Ramos (cell line): ENCODE results near the gene KCND1.
"Not testable (repeated sequence)": the region's sequence is repeated elsewhere in the genome, so short reads cannot be mapped to it uniquely, and the experiment has no call there.

Source experiments
- in situ Hi-C: fragments of 300-500 bp; cut with MboI; formaldehyde crosslinking; loops from one replicate; pipeline ENCODE4 v1.14.3; 2022; ENCODE audit warnings: low sequenced_read_pairs; ENCODE audit not compliant: unreplicated experiment

KCND1 gene

DNA sequence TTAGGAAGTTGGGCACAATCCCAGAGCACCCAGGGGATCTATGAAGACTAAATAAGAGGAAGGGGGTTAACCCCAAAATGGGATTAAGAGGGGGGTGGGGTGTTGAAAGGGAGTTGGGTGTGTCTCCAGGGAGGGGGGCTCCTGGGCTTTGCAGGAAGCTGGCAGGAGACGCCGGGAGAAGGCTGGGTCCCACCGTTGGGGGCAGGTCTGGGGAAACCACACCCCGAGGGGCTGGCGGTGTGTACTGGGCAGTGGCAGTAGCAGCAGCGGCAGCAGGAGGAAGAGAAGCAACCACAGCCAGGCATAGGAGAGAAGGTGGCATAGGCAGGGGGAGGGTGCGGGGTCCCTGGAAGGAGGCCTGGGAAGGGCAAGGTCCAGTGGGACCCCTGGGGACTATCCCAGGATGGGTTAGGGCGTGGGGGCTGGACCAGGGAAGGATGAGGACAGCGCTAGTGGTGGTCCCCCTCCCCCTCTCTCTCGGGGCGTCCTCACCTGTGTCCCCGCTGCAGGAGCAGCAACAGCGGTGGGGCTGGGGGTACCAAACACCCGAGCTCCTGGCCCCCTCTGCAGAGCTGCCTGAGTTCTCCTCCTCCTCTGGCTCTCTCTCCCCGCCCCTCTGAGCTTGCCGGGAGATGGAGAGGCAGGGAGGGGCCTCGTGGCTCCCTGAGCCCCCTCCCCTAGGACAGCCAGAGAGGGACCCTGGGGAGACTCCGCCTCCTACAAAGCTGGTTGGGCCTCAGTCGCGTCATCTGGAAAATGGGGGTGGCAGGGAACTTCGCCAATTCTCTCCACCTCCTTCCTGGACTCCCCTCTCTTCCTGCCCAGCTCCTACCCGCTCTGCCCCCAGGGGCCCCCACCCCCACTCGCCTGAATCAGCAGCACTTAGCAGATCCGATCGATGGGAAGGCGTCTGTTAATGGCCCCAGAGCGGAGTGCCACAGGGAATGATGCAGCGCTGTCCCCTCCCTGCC is at the start of gene KCND1:
Gene KCND1, minus strand, starts transcription at position 596 of the 971 bp plus-strand sequence. CDS start 1,573 bp downstream, outside the sequence.
- in situ Hi-C loops = no loop called here

DNA sequence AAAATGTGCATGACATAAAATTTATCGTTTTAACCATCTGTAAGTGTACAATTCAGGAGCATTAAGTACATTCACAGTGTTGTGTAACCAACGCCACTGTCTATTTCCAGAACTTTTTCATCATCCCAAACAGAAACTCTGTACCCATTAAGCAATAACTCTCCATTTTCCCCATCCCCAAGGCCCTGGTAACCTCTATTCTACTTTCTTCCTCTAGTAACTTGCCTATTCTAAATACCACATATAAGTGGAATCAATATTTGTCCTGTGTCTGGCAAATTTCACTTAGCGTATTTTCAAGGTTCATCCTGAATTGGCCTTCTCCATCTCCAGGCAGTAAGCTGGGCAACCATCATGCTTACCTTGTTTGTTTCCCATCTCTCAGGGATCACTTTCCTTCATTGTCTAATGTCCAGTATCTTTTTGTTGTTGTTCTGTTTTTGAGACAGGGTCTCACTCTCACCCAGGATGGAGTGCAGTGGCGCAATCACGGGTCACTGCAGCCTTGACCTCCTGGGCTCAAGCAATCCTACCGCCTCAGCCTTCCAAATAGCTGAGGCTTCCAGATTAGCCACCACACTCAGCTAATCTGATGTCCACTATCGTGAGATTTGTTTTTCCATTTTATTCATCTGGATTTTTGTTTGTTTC is 48.1 kb upstream of the KCND1 start:
- in situ Hi-C loops = no loop called here

DNA sequence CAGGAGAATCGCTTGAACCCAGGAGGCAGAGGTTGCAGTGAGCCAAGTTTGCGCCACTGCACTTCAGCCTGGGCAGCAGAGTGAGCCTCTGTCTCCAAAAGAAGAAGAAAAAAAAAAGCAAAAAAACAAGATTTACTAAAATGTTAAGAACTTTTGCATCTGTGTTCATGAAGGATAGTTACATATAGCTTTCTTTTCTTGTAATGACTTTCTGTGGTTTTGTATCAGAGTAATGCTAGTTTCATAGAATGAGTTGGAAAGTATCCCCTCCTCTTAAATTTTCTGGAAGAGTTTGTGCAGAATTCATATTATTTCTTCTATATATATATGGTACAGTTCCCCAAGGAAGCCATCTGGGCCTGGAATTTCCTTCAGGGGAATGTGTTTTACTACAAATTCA is 47.4 kb upstream of the KCND1 start:
- in situ Hi-C loops = no loop called here

DNA sequence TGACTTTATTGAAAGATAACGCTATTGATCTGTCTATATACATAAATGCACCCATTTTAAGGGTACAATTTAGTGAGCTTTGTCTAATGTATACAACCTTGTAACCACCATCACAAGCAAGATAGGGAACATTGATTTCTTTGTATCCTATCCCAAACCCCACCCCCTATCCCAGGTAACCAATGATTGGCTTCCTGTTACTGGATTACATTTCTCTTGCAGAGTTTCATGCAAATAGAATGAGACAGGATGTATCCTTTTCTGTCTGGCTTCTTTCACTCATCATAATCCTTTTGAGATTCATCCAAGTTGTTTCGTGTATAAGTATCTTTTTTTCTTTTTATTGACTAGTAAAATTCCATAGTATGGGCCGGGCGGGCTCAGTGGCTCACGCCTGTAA is 32.1 kb upstream of the KCND1 start:
- in situ Hi-C loops = no loop called here

DNA sequence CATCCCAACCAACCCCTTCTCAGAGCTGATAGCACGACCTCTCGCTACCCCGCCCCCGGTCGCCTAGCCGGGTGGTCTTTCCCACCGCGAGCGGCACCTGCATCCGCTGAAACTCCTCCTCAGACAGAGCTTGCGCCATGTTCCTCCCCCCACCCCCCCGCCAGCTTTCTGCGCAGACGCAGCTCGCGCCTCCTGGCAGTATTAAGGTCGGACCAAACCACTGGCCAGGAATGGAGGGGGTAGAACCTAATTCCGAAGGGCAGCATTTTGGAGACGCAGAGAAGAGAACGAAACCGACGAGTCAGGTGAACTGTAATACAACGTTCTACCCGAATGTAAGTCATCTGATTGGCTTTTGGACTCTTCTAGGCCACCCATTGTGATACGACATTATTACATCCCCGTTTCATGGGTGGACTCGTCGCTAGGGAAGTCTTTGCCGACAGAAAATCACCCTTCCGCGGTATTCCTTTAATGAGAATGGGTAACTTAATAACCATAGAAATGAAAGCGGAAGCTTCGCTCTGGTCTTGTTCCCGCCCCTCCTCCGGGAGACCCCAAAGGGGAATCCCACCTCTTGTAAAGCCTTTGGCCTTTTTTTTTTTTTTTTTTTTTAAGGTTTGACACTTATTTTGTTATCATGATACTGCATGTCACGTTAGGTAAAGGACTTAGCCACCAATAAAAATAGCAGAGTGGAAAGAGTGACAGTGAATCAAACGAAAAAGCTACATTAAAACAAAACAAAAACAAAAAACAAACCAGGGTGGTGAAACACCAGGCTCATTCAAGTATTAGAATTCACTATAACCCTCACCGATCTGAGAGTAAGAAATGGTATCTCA is 30.7 kb upstream of the KCND1 start, which contains the start of gene GRIPAP1:
Gene GRIPAP1, minus strand, starts transcription at position 174 of the 845 bp plus-strand sequence. Its CDS starts 35 bp downstream, at position 139.
- in situ Hi-C loops = no loop called here

DNA sequence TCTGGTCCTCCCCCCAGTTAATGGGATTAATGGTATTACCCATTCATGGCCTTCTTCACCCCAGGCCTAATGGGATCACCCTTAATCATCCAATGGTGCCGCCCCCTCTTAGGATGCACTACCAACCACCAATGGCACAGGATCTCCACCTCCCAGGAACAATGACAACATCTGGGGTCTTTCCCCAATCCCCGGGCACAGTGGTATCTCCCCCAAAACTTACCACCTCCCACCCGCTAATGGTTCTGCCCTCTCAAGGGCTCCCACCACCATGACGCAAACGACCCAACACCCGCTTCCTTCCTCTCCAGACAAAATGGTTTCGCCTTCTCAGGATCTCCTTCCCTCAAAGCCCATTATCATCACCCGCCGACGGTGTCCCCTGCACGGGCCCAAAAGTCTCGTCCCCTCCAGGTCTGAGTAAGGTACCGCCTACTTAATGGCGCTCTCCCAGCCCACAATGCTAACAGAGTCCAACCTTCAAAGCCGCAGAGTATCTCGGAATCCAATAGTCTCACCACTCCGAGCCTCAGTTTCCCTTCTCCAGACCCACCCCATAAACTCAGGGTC is 30.0 kb upstream of the KCND1 start:
- in situ Hi-C loops = no loop called here

DNA sequence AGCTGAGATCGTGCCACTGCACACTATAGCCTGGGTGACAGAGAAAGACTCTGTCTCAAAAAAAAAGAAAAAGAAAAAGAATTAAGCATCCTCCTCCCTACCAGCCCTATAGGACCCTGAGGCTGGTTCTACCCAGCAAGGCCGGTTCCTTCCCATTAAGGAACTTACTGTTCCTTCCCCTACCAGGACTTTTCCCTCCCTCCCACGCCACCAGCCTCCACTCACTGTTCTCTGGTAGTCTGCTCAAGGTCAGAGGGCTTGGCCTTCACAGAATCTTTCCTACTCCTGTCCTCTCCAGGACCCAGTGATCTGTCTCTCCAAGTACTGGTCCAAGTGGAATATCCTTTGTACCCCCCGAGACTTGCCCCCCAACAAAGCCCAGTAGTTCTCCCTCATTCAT is 29.0 kb upstream of the KCND1 start:
- in situ Hi-C loops = no loop called here

DNA sequence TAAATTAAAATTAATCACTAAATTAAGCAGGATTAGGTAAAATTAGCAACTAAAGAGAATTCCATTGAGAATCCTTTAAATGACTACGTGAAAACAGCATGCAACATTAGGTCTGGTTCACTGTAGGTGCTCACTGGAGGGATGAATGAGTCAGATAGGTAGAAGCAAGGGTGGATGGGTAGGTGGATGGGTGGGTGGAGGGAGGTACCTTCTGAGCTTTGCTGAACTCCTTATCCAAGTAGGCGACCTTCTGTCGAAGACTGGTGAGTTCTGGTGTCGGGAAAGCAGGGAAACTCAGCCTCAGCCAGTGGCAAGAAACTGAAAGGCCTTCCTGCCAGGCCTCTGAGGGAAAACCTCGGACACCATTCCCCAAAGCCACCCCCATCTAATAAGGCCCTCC is 27.4 kb upstream of the KCND1 start:
- in situ Hi-C loops = no loop called here

DNA sequence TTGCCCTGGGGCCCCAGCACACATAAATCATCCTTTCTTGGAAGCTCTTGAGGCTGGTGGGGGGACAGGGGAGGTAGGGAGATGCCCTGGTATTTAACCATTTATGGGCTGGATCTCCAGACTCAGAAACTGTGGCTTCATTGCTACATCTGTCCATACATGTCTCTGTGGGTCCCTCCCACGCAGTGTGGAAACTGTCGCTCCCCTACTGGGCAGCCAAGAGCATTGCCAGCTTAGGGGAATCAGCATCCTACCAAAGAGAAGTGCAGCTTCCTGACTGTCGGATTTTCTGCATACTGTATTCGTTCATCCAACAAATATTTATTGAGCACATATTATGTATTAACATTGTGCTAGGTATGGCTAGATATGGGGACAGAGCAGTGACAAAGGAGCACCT is 26.7 kb upstream of the KCND1 start:
- in situ Hi-C loops = no loop called here

DNA sequence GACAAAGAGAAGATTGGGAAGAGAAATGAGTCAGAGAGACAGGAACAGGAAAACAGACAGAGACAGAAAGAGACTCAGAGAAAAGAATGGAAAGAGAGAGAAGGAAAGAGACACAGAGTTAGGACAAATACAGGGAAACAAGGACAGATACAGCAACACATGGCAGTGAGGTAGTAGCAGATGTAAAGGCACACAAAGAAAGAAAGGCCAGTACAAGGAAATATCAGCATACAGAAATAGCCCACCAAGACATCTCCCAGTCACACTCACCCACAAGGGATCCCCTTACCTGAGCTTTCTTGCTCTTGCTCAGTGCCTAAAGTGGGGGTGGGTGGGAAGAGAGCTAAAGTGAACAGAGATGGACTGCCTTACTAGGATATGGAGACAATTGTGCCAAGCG is 26.2 kb upstream of the KCND1 start:
- in situ Hi-C loops = no loop called here

DNA sequence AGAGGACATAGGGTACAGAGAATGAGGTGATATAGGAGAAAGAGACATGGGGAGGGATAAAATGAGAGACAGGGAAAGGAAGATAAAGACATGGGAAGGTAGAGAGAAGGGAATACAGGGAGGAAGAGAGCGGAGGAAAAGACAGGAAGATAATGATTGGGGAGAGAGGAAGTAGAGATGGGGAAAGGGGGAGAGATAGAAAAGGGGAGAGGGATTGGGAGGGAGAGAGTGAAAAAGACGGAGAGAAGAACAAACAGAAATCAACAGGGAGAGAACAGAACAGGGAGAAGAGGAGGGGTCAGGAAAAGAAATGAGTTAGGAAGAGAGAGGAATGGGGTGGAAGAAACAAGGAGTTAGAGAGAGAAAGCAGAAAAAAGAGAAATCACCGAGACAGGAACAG is 25.8 kb upstream of the KCND1 start:
- in situ Hi-C loops = no loop called here

DNA sequence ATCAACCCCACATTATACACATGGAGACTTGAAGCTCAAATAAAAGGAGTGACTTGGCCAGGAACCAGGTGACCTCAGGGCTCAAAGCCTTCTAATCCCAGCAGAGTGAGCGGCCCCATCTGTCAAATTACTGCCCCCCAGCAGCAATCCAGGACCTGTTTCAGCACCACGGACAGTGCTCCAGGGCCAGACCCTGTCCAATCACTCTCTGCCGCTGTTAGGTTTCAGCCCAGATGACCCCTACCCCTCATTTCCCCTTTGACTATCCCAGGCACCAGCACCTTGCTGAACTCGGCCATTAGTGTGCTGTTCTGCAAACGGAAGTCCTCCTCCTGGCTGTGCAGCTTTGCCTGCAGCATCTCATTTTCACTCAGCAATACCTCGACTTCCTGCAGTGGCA is 25.3 kb upstream of the KCND1 start:
- in situ Hi-C loops = no loop called here

DNA sequence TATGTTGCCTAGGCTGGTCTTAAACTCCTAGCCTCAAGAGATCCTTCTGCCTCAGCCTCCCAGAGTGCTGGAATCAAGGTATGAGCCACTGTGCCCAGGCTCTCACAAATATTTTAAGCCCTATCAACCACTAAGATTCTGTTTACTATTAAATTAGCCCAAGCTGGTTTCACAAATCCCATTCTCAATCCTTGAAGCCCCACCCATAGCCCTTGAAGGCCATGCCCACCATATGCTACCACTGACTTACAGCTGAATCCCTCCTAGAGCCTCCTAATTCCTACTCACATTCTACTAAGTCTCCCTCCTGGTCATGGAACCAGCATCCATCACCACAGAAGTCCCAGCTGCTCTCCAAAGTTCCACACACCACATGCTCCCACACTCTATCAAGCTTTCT is 20.7 kb upstream of the KCND1 start:
- in situ Hi-C loops = no loop called here

DNA sequence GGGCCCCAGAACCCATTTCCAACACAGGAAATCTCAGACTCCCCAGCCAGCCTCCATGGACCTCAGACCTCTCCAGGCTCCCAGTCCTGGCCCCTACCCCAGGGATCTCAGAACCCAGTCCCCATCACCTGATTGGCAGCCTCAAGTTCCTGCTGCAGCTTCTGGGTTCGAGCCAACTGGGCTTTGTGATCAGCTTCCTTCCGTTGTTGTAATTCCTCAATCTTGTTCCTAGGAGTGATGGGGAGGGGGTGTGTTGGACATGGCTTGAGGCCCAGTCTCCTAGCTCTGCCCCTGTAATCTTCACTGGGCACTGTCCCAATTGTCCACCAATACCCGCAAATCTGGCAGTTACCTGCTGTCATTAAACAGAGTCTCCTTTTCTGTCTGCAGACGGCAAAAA is 17.8 kb upstream of the KCND1 start:
- in situ Hi-C loops = no loop called here

DNA sequence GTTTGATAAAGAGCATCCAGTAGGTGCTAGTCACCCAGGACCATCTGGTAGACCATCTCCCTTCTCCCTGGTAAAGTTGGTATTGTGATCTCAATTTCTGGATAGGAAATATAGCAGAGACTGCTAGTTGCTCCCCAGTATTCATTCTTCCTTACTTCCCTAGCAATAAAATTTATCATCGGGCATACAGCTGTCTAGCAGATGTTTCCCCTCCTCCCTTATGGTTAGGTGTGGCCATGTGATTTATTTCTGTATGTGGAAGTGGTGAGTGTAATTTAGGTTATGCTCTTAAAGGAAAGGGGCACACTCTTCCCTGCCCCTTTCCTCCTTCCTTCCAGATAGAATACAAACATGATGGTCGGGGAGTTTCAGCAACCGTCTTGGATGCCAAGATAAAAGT is 12.3 kb upstream of the KCND1 start:
- in situ Hi-C loops = no loop called here

DNA sequence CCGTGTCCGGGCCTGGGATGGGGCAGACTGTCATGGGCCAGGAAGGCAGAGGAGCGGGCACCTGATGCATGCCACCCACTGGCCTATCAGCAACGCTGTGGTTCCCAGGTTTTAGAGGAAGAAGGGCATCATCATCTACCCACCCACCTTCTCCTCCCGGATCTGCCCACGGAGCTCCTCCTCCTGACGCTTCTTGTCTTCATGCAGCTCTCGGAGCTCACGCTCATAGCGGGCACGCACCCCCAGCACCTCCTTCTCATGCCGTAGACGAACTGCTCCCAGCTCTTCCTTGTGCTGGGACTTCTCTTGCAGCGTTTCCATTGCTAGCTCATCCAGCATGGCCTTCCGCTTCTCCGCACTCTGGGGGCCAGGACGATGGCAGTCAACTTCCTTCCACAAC is 11.4 kb upstream of the KCND1 start:
- in situ Hi-C loops = no loop called here

DNA sequence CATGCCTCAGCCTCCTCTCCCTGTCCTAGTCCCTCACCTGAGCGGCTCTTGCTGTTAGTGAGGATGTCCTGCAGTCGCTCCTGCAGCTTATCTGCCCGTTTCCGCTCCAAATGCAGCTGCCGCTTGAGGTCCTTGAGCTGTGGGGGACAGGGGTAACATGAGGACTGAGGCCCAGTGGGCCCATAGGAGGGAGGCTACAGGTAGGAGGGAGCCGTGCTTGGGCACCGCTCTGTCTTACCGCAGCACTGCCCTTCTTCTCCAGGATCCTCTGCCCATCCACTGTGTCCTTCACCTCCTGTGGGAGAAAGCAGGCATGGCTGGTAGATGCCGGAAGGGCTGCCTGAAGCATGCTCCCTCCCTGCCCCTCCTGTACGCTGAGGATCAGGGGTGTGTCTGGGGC is 9.5 kb upstream of the KCND1 start:
- in situ Hi-C loops = no loop called here

DNA sequence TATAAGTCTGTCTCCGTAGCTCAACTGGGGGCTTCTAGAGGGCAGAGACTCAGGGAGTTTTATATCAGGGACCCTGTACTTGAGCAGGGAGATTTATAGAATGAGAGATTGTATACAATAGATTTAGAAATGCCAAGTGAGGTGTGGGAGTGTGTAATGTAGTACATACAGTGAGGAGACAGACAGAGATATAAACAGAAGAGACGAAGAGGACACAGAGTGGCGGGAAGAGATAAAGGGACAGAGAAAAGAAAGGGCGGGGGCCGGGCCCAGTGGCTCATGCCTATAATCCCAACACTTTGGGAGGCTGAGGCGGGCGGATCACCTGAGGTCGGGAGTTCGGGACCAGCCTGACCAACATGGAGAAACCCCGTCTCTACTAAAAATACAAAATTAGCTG is 8.7 kb upstream of the KCND1 start:
- in situ Hi-C loops = not testable (repeated sequence)

DNA sequence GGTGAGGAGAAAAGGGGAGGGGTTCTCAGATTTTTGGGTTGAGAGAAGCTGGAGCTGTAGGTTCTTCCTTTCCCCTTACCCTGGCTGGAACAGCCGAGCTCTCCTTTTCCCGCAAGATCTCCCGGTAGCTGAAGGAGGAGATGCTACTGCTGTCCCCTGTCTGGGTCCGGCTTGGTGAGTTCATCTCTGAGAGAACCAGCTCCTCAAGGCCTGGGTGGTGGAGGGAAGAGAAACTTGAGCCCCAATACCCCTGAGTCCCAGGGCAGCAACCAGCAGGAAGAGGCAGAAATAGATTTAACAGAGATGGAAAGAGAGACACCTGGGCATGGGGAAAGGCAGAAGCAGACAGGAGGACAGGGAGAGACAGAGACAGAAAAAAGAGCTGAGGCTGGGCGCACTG is 6.6 kb upstream of the KCND1 start:
- in situ Hi-C loops = no loop called here

DNA sequence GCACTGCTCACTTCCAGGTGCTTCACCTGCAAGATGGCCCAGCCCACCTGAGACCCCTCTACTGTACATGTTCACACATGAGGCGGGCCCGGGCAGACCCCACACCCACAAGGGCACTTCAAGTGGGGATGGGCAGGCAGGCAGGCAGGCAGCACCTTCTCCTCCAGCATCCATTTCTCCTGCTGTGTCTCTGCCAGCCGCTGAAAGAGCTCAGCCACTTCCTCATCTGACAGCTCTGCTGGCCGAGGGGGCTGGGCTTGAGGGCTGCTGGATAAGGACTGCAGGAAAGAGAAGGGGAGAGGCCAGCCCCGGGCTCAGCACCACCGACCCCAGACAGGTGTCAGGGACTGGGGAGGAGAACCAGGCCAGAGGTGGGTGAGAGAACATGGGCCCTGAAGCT is 4.4 kb upstream of the KCND1 start:
- in situ Hi-C loops = no loop called here
